Hematopoietic multipotent progenitor cell (in vitro differentiated cells): ENCODE data around the gene FAXC. TPM values are rescaled to one million over a fixed set of nuclear protein-coding genes. Genes with fewer than 3 reads are reported as not detected.

ENCODE experiments used
- DNase-seq, 3 donors: peaks; one replicate each; pipeline ENCODE4 v3.0.0-alpha.2; 2011 to 2015; ENCODE audit warnings: low read depth in 2 of 3, low spot score in 2 of 3
- total RNA-seq: library from RNA; depleted of rRNA; stranded (reverse); fragments of >200 nt; gene quantifications from one replicate; pipeline ENCODE4 v1.2.3, GENCODE V29; 2012

The FAXC gene
- under 0.01 TPM for total RNA-seq

DNA sequence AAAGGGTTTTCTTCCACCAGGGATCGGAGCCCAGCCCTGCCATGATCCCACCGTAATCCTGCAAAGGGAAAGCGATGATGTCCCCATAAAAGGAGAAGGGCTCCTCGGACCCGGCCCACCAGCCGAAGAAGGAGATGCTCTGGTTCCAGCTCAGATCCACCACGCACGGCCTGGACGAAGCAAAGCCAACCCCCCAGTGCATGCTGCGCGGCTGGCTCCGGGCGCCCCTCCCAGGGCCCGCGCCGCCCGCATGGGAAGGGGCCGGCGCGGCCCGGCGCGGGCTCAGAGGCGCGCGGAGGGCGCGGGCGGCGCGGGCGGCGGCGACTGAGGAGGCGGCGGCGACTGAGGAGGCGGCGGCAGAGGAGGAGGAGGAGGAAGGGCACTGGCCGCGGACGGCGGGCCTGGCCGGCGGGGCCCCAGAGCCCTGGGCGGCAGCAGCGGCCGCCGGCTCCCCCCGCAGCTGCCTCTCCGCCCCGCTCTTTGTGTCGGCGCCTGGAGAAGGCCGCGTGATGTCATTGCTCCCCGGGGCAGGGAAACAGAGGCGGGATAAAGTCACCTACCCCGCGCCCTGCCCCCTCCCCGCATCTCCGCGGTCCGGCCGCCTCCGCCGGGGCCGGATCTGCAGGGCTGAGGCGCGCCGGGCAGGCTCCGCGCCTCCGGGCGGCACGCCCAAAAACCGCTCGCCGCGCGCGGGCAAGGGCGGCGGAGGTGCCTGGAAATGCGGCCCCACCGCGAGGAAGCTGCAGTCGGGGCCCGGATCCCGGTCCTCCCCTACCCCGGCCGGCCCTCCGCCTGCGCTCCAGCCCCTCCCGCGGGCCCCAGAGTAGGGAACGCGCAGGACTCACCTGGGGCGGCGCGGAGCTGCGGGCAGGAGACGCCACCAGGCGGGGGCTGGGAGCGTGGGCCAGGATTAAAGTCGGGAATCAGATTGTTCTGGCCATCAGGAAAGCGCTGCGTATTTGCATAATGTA is at the start of gene FAXC:
Gene FAXC, minus strand, starts transcription at position 504 of the 971 bp plus-strand sequence. Its CDS starts 302 bp downstream, at position 202.
- DNase-seq = no peak

GRCh38 chr6:99397287-99397686 is 47.8 kb upstream of the FAXC start:
- DNase-seq = no peak

DNA sequence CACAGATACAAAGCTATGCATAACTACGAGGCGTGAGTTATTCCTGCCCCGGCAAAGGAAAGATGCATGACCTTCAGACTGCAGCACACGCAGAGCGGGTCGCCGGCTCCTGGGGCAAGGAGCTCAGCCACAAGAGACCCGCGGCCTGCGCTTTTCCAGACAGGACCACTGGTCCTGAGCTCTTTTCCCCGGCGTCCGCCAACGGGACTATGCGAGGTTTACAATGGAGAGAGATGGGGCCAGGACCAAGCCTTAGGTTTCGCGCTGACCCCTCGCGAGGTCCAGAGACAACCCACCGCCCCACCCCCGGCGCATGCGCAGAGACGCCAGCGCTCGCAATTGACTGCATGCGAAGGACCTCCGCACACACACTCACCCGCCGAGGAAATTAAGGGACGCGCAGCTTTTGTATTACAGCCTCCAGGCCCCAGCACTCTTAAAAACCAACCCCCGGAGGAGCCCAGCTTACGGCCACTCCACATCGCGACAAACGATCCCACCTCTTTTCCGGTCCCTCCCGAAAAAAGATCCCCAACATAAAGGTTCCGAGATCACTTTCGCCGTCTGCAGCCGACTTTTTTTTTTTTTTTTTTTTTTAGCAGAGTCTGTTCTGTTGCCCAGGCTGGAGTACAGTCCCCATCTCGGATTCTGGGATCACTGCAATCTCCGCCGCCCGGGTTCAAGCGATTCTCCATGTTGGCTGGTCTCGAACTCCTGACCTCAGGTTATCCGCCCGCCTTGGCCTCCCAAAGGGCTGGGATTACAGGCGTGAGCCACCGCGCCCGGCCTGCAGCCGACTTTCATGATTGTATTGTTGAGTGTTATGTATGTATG is 44.4 kb upstream of the FAXC start, which contains the start of gene COQ3:
Gene COQ3, minus strand, starts transcription at position 498 of the 834 bp plus-strand sequence. Its CDS starts 16 bp downstream, at position 482.
- DNase-seq = peak; percentile 49 to 79 (median 75)

DNA sequence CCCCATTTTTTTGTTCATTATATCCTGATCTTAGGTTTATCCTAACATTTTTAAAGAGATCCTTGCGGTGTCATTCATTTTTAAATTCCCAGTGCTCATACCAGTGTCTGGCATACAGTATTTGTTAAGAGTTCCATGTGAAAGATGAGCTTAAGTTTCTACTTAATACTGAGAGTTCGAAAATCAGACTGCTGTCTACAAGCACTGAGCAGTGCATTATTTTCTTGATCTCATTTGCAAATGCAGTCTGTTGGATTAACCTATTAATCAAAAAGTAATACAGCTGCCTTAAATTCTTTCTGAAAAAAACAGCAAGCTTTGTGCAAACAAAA is 43.9 kb upstream of the FAXC start:
- no peak for DNase-seq

DNA sequence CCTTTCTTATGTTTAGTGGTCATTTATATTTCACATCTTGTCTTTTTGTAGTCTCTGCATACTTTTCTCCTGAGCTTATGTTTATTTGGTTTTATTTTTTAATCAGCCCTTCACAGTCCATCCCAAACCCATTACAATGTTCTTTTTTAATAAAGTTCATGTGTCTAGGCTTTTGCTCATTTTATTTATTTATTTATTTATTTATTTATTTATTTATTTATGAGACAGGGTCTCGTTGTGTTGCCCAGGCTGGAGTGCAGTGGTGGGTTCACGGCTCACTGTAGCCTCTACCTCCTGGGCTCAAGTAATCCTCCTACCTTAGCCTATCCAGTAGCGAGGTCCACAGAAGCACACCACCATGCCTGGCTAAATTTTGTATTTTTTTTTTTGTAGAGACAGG is 41.4 kb upstream of the FAXC start:
- no peak for DNase-seq

DNA sequence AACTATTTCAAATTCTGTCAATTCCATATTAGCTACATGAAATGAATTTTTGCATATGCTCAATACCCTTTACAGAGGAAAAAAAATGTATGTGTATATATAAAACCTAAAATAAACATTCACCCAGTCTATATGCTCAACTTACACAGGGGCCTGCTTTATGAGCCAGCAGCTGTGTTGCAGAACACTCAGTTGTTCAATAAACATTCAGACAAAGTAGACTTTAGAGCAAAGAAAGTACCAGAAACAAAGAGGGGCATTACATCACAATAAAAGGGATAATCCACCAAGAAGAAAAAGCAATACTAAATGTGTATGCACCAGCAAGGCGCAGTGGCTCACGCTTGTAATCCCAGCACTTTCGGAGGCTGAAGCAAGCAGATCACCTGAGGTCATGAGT is 35.0 kb upstream of the FAXC start:
- no peak for DNase-seq

- no peak for DNase-seq
Measured at GRCh38 chr6:99378636-99379035, 29.2 kb upstream of the FAXC start.

DNA sequence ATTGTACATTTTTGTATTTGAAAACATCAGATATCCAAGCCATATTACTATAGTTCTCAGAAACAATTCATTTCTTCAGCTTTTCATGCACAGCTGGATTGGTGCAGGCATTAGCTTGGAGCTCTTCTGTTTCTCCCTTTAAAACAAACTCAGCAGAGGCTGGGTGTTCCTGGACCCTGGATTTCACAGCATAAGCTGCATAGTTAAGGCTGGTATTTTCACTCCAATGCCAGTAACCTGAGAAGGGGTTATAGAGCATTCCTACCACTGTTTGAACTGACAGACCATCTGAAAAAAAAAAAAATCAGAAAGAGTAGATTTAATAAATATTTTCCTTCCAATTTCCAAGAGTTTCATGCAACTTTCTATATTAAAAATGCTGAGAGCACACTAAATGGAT is 20.1 kb upstream of the FAXC start:
- no peak for DNase-seq

DNA sequence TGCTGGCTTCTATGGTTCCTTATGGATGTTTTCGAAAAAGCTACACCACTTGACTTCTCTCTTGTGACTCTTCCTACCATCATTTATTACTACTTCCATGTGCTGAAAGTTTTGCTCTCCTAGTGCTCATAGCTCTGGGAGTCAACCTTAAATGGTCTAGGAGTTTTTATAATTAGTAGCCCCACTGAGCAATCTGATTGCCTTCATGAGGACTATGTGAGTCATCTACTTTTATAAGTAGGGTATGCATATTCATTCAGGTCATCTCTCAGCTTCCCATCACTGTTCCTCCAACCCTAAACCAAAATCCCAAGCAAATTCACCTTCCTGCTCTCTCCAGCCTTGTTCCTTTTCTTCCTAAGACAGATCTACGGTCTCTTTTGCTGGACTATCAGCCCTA is 17.4 kb upstream of the FAXC start:
- no peak for DNase-seq

GRCh38 chr6:99364026-99364425 is 14.6 kb upstream of the FAXC start:
- no peak for DNase-seq

- DNase-seq = no peak
Measured at GRCh38 chr6:99362678-99363268, 13.3 kb upstream of the FAXC start.

DNA sequence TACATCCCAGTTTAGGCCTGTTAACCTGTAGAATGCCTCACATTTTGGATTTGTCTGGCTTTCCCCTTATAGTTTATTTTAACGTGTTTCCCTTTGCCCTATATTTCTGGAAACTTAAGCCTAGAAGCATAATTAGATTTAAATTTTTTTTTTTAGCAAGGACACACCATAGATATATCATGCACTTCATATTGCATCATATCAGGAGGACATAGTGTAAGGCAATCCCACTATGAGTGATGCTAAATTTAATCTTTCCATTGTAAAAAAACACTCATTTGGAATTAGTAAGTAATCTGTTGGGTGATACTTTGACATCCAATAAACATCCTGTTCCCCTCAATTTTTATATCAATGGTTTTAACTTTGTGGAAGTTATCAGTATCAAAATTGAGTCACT is 10.3 kb upstream of the FAXC start:
- DNase-seq = no peak

GRCh38 chr6:99356641-99357040 is 7.2 kb upstream of the FAXC start:
- DNase-seq = no peak

GRCh38 chr6:99354983-99355382 is 5.5 kb upstream of the FAXC start:
- DNase-seq = no peak

DNA sequence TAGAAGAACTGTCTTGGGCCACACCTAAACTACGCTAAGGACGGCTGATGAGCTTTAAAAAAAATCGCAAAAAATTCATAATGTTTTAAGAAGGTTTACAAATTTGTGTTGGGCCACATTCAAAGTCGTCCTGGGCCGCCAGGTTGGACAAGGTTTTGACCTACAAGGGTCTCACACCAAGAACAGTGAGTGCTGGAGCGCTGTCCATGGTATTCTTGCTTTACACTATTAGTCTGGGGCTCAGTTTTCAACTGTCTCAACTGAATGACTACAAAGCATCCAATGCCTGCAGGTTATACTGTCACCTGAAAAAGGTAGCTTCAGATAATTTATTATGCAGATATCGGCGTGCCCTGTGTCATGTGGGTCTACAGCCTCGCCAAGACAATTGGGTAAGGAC is 3.7 kb upstream of the FAXC start:
- DNase-seq = peak in 1 of 3 donors; percentile 26

DNA sequence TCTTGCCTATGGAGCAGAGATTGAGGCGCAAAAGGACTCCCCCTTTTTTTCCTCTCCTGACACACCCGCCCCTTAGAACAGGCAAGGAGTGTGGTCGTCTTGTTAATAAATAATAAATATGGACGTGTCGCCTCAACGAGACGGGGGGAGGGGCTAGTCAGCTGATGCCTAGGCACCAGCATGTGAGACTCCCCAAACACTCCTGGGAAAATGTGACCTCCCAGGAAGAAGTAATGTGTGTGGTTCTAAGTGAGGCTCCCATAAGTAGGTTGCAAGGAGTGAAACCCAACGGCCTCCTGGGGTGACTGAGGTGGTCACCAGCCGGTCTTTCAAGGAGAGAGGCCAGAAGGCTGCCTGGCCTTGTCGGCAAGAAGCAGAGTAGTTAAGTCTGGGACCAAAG is 1.1 kb upstream of the FAXC start:
- no peak for DNase-seq

DNA sequence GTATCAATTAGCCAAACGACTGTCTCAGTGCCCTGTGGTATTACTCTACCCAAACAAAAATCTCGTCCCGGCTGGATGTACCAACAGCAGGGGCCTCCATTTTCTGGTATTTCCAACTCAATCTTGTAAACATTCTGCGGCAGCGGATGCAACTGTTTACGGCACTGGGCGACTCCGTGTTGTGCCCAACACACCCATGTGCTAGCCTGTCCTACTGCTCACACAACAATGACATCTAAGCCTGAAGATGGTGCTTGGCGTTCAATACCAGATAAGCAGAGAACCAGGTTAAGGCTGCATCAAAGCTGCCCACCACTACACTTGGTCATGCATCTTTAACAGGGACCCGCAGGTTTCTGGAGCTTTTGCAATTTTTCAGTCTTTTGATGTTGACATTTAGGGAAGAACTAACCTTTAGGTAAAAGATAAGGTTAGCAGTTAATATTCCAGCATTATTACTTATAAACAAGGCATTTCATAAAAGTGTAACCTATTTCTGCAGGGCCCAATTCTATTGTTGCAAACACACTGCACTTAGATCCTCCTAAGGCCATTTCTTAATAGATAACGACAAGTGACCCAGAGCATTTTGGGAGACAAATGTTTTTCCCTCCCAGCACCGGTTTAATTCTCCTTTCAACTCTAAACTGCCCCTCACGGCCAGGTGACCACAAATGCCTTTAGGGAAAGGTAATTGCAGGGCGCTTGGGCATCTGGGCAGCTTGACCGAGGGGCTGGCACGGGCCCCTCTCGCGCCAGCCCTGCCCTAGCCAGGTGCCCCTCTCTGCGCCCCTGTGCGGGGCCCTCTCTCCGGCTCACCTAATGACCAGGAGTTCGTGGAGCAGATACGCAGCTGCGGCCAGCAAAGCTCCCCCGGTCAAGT is 945 bp downstream of the FAXC start:
- DNase-seq = no peak

- DNase-seq = no peak
Measured at GRCh38 chr6:99347804-99348203, 1.7 kb downstream of the FAXC start.

DNA sequence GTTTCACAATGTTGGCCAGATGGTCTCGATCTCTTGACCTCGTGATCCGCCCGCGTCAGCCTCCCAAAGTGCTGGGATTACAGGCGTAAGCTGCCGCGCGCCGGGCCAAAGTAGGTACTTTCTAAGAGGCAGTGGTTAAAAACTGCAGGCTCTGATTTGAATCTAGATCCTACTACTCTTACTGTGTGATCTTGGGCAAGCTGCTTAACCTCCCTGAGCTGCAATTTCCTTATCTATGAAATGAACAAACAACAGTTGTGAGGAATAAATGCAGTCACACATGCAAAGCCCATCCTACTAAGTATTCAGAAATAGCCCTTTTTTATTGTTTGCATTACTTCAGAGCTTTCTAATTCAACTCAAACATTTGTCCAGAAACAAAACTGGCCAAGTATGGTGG is 2.9 kb downstream of the FAXC start:
- no peak for DNase-seq

DNA sequence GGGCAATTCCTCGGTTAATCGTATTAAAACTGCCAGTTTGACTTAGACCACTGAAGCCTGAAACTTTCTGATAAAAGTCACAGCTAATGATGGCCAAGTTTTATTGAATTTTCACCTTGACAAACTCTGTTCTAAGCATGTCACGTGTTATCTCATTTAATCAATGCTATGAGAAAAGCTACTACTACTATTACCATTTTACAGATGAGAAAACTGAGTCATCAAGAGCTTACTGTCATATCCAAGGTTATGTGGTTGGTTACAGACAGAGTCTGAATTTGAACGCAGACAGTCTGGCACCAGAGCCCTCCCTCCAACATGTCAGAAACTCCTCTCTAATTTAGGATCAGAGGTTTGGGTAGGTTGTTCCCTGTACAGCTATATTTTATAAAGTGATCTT is 4.3 kb downstream of the FAXC start:
- no peak for DNase-seq
